GM10266 (cell line): ENCODE measurements around the gene E2F4.

Experiments used
- DNase-seq: peaks from one replicate; pipeline ENCODE4 v3.0.0; 2012; ENCODE audit errors: extremely low spot score
- CTCF ChIP-seq: IDR thresholded peaks from 2 replicates; pipeline ENCODE4 v1.5.1; 2012; ENCODE audit warnings: mild to moderate bottlenecking, low read depth; ENCODE audit not compliant: control insufficient read depth, insufficient read depth; ENCODE audit errors: missing control alignments

The E2F4 gene

GRCh38 chr16:67190448-67191399 lies 1.2 kb upstream of the E2F4 start:
- no peak for TF ChIP-seq CTCF
- no peak for DNase-seq

- DNase-seq, result peak; percentile 22
Observed at GRCh38 chr16:67191411-67191994, 452 bp upstream of the E2F4 start.

GRCh38 chr16:67192781-67193361 lies 916 bp downstream of the E2F4 start:
- peak; percentile 46 for DNase-seq
- no peak for TF ChIP-seq CTCF

More at GRCh38 chr16:67191411-67191994, 452 bp upstream of the E2F4 start:
- no peak for TF ChIP-seq CTCF

GRCh38 chr16:67193536-67193935 lies 1.6 kb downstream of the E2F4 start:
- TF ChIP-seq CTCF, result no peak
- peak; percentile 22 for DNase-seq

- no peak for TF ChIP-seq CTCF
- DNase-seq, result no peak
Observed at GRCh38 chr16:67194260-67194659, 2.3 kb downstream of the E2F4 start.

GRCh38 chr16:67195676-67196075 lies 3.7 kb downstream of the E2F4 start:
- no peak for DNase-seq
- TF ChIP-seq CTCF, result no peak
